SK-N-SH (cell line): ENCODE data around the gene RAB30. TPM values are rescaled to one million over a fixed set of nuclear protein-coding genes. Genes with fewer than 3 reads are reported as not detected.

Experiments used
- CTCF ChIA-PET: fragments of 300-600, 350-600 bp; formaldehyde crosslinking; extraction: SDS; loops from one replicate; lab custom pipeline; 2021; lab: Yijun Ruan, JAX
- POLR2A ChIA-PET: fragments of 350-600 bp; sonication (Branson Sonifier 250); formaldehyde crosslinking; extraction: SDS; loops from one replicate; lab custom pipeline; 2020; ENCODE audit warnings: antibody characterized with exemption, inconsistent platforms; lab: Yijun Ruan, JAX
- DNase-seq: peaks from one replicate; pipeline ENCODE4 v3.0.0; 2012
- H2AFZ ChIP-seq: fragments of 200-600 bp; sonication (generic); 2 replicates; pipeline ENCODE4 v1.8.1; 2016; ENCODE audit warnings: antibody characterized with exemption, mild to moderate bottlenecking, low read depth
- H3F3A ChIP-seq: fragments of 200-600 bp; sonication (generic); replicated peaks from 2 replicates; pipeline ENCODE3; 2016; ENCODE audit warnings: antibody characterized with exemption, mild to moderate bottlenecking; ENCODE audit not compliant: insufficient read depth
- H3K27ac ChIP-seq, 2 experiments: fragments of 200-500 bp in 1 of 2; fragments of 200-600 bp in 1 of 2; sonication (Bioruptor generic) in 1 of 2; sonication (generic), shearing (Covaris generic) in 1 of 2; 2 replicates each; pipeline versions ENCODE4 v1.5.1 to v1.6.1; 2014 to 2016; ENCODE audit warnings: low read depth in 2 of 2, inconsistent platforms in 1 of 2, low read length in 1 of 2, mild to moderate bottlenecking in 1 of 2, mixed read lengths in 1 of 2
- H3K27me3 ChIP-seq: fragments of 200-600 bp; sonication (generic), shearing (Covaris generic); 2 replicates; pipeline ENCODE4 v1.6.1; 2016; ENCODE audit warnings: mixed run types; ENCODE audit not compliant: insufficient read depth
- H3K36me3 ChIP-seq, 2 experiments: fragments of 200-500 bp in 1 of 2; fragments of 200-600 bp in 1 of 2; sonication (Bioruptor generic) in 1 of 2; sonication (generic) in 1 of 2; replicated peaks in 1 of 2; 2 replicates each; pipeline versions ENCODE3 to v1.5.1; 2014 to 2016; ENCODE audit warnings: low read length in 1 of 2, mild to moderate bottlenecking in 1 of 2; ENCODE audit not compliant: insufficient read depth in 2 of 2, control insufficient read depth in 1 of 2
- H3K4me1 ChIP-seq, 2 experiments: fragments of 200-500 bp in 1 of 2; fragments of 200-600 bp in 1 of 2; sonication (Bioruptor generic) in 1 of 2; sonication (generic), shearing (Covaris generic) in 1 of 2; 2 replicates each; pipeline versions ENCODE4 v1.5.1 to v1.6.1; 2014 to 2016; ENCODE audit warnings: low read depth in 1 of 2, low read length in 1 of 2, mixed run types in 1 of 2; ENCODE audit not compliant: insufficient read depth in 2 of 2, control insufficient read depth in 1 of 2
- H3K4me2 ChIP-seq: fragments of 200-600 bp; sonication (generic), shearing (Covaris generic); 2 replicates; pipeline ENCODE4 v1.6.1; 2017; ENCODE audit warnings: mixed run types
- H3K4me3 ChIP-seq, 2 experiments: fragments of 200-500 bp in 1 of 2; fragments of 200-600 bp in 1 of 2; sonication (Bioruptor generic) in 1 of 2; sonication (generic), shearing (Covaris generic) in 1 of 2; 2 replicates each; pipeline versions ENCODE4 v1.5.1 to v1.8.1; 2014 to 2016; ENCODE audit warnings: low read depth in 2 of 2, inconsistent platforms in 1 of 2, low read length in 1 of 2, mild to moderate bottlenecking in 1 of 2, mixed read lengths in 1 of 2, moderate library complexity in 1 of 2
- H3K79me2 ChIP-seq: fragments of 200-600 bp; sonication (generic); 2 replicates; pipeline ENCODE4 v1.8.1; 2017; ENCODE audit warnings: mild to moderate bottlenecking; ENCODE audit not compliant: insufficient read depth
- H3K9ac ChIP-seq: fragments of 200-600 bp; sonication (generic); 2 replicates; pipeline ENCODE4 v1.6.1; 2017; ENCODE audit warnings: mixed run types
- H3K9me2 ChIP-seq: fragments of 200-600 bp; sonication (generic); 2 replicates; pipeline ENCODE4 v1.6.1; 2017; ENCODE audit warnings: mixed run types
- H3K9me3 ChIP-seq: fragments of 200-600 bp; sonication (generic); 2 replicates; pipeline ENCODE4 v1.6.1; 2017; ENCODE audit warnings: mixed run types, mild to moderate bottlenecking, moderate library complexity
- H4K20me1 ChIP-seq: fragments of 200-600 bp; sonication (generic); 2 replicates; pipeline ENCODE4 v1.6.1; 2017; ENCODE audit warnings: mild to moderate bottlenecking, mixed run types; ENCODE audit not compliant: insufficient read depth
- CHD2 ChIP-seq: fragments of 150-350 bp; IDR thresholded peaks from 2 replicates; pipeline ENCODE4 v1.6.1; 2018; ENCODE audit warnings: low read length; ENCODE audit not compliant: partially characterized antibody
- ELF1 ChIP-seq: IDR thresholded peaks from 2 replicates; pipeline ENCODE4 v1.4.0; 2012
- FOXJ3 ChIP-seq: sonication (generic); formaldehyde crosslinking; IDR thresholded peaks from 2 replicates; pipeline ENCODE4 v1.5.1; 2020; ENCODE audit warnings: mild to moderate bottlenecking, missing genetic modification reagents
- FOXM1 ChIP-seq: IDR thresholded peaks from 2 replicates; pipeline ENCODE4 v1.4.0; 2012; ENCODE audit warnings: low read depth, mild to moderate bottlenecking
- GABPA ChIP-seq: IDR thresholded peaks from 2 replicates; pipeline ENCODE4 v1.4.0; 2012; ENCODE audit warnings: low read depth, mild to moderate bottlenecking
- GATA2 ChIP-seq: sonication (generic); formaldehyde crosslinking; IDR thresholded peaks from 2 replicates; pipeline ENCODE4 v1.5.0; 2020; ENCODE audit warnings: mild to moderate bottlenecking, missing genetic modification reagents
- NFIC ChIP-seq: IDR thresholded peaks from 2 replicates; pipeline ENCODE4 v1.4.0; 2012; ENCODE audit warnings: borderline replicate concordance
- NRF1 ChIP-seq: IDR thresholded peaks from 2 replicates; pipeline ENCODE4 v1.6.1; 2012; ENCODE audit warnings: low read depth, mild to moderate bottlenecking, low read length
- POLR2AphosphoS5 ChIP-seq: IDR thresholded peaks from 2 replicates; pipeline ENCODE4 v1.6.1; 2012; ENCODE audit warnings: low read depth, low read length
- RAD21 ChIP-seq: IDR thresholded peaks from 2 replicates; pipeline ENCODE4 v1.6.1; 2012; ENCODE audit warnings: mild to moderate bottlenecking, low read length
- REST ChIP-seq: IDR thresholded peaks from 2 replicates; pipeline ENCODE4 v1.6.1; 2012; ENCODE audit warnings: mild to moderate bottlenecking, low read depth, low read length, moderate library complexity
- RFX5 ChIP-seq: IDR thresholded peaks from 2 replicates; pipeline ENCODE4 v1.6.1; 2012; ENCODE audit warnings: mild to moderate bottlenecking, improper control_type of control experiment, low read length
- SIN3A ChIP-seq: IDR thresholded peaks from 2 replicates; pipeline ENCODE4 v1.6.1; 2012; ENCODE audit warnings: low read depth, mild to moderate bottlenecking, low read length, moderate library complexity, borderline replicate concordance
- TAF1 ChIP-seq: IDR thresholded peaks from 2 replicates; pipeline ENCODE4 v1.6.1; 2012; ENCODE audit warnings: low read depth, mild to moderate bottlenecking, low read length, moderate library complexity, borderline replicate concordance
- TEAD4 ChIP-seq: IDR thresholded peaks from 2 replicates; pipeline ENCODE4 v1.4.0; 2012; ENCODE audit warnings: mild to moderate bottlenecking, borderline replicate concordance; ENCODE audit not compliant: insufficient read depth
- WGBS: methylation state at CpG from one replicate; pipeline ENCODE4 v1.1.6; 2017; ENCODE audit warnings: low lambda C conversion rate; 5-methylcytosine and 5-hydroxymethylcytosine counted together
- polyA plus RNA-seq, 3 experiments: library from polyadenylated mRNA; depleted of rRNA; stranded (reverse); fragments of >200 nt; gene quantifications; 2 replicates each; pipeline ENCODE4 v1.2.3, GENCODE V29; 2012
- TF ChIP-seq, protein P1 (sequence below): IDR thresholded peaks from 2 replicates; pipeline ENCODE4; 2012
- TF ChIP-seq, protein P2 (sequence below): IDR thresholded peaks from 2 replicates; pipeline ENCODE4 v1.4.0; 2012; ENCODE audit warnings: low read depth, borderline replicate concordance

RAB30 gene
- polyA plus RNA-seq, 1 of the 3 experiments (the other 2 are of a cell fraction): 3.3 TPM

DNA sequence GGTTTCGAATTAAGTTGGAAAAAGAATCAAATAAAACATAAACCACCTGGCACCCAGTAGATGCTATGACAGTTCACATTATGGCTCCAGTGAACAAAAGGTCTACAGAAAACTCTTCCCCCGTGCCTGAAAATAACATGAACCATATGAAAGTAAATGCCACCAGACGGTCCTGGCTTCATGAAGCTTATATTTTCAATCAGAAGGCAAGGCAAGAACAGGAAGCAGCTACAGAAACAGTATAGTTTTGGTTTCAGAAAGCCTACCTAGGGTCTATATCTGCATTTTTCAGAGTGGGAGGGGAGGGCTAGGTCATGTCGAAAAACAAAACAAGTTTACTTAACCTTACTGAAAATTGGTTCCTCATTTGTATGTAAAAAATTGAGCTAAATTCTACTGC, 9.8 kb downstream of the RAB30 start:
- H3K9ac ChIP-seq: no peak overlapping the region
- H3K36me3 ChIP-seq: no peaks in the 10 kb centered on the region
- H3F3A ChIP-seq: peaks cover 3% of the 10 kb centered on the region
- no peak overlapping the region for H3K27ac ChIP-seq
- POLR2A ChIA-PET: no interaction called here
- TF ChIP-seq RFX5 (no peak), POLR2AphosphoS5 (no peak), TEAD4 (no peak), SIN3A (no peak), NRF1 (no peak), RAD21 (no peak), CHD2 (no peak), GATA2 (CRISPR knock-in tag) (no peak), TAF1 (no peak), FOXM1 (no peak), FOXJ3 (CRISPR knock-in tag) (no peak), NFIC (no peak), REST (no peak), GABPA (no peak), ELF1 (no peak)
- TF ChIP-seq, protein P1, sequence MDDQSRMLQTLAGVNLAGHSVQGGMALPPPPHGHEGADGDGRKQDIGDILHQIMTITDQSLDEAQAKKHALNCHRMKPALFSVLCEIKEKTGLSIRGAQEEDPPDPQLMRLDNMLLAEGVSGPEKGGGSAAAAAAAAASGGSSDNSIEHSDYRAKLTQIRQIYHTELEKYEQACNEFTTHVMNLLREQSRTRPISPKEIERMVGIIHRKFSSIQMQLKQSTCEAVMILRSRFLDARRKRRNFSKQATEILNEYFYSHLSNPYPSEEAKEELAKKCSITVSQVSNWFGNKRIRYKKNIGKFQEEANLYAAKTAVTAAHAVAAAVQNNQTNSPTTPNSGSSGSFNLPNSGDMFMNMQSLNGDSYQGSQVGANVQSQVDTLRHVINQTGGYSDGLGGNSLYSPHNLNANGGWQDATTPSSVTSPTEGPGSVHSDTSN: no peak
- TF ChIP-seq, protein P2, sequence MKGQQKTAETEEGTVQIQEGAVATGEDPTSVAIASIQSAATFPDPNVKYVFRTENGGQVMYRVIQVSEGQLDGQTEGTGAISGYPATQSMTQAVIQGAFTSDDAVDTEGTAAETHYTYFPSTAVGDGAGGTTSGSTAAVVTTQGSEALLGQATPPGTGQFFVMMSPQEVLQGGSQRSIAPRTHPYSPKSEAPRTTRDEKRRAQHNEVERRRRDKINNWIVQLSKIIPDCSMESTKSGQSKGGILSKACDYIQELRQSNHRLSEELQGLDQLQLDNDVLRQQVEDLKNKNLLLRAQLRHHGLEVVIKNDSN: no peak
- no peak for DNase-seq
- peaks cover 80% of the 10 kb centered on the region for H3K79me2 ChIP-seq
- WGBS: 82% methylated on average over 4 of the region's 4 CpGs
- no peak overlapping the region for H3K4me3 ChIP-seq
- no peaks in the 10 kb centered on the region; the same call in 1 of the 2 replicates for H3K9me3 ChIP-seq
- no peaks in the 10 kb centered on the region for H4K20me1 ChIP-seq
- H3K4me1 ChIP-seq: no peaks in the 10 kb centered on the region
- CTCF ChIA-PET: interaction anchor here (1.5 kb wide), 1 partner anchor 10 kb away, joined by 4 read pairs; the partner anchor contains the start of gene RAB30
- H3K9me2 ChIP-seq: no peaks in the 10 kb centered on the region
- no peaks in the 10 kb centered on the region for H3K27me3 ChIP-seq
- H3K4me2 ChIP-seq: no peak overlapping the region
- H2AFZ ChIP-seq: no peak overlapping the region
